GM19238 (cell line): ENCODE measurements around the gene KRTAP5-9.
"Not testable (repeated sequence)": the region's sequence is repeated elsewhere in the genome, so short reads cannot be mapped to it uniquely, and the experiment has no call there.

ENCODE experiments used
- DNase-seq: peaks from one replicate; pipeline ENCODE4 v3.0.0; 2011; ENCODE audit warnings: low spot score; ENCODE audit not compliant: insufficient read length

KRTAP5-9 gene

GRCh38 chr11:71562120-71562519, 13.9 kb downstream of the KRTAP5-9 start:
- DNase-seq, result no peak

- peak; percentile 40 for DNase-seq
Observed at GRCh38 chr11:71563406-71563805, 15.2 kb downstream of the KRTAP5-9 start.

GRCh38 chr11:71564430-71564829, 16.2 kb downstream of the KRTAP5-9 start:
- no peak for DNase-seq

GRCh38 chr11:71565263-71565662, 17.0 kb downstream of the KRTAP5-9 start, which contains the start of gene KRTAP5-10:
TSS of gene KRTAP5-10 (plus strand) at chr11:71565563. CDS start at chr11:71565588, 25 bp downstream.
- no peak for DNase-seq

- no peak for DNase-seq
Observed at GRCh38 chr11:71566081-71566620, 17.9 kb downstream of the KRTAP5-9 start.

GRCh38 chr11:71566626-71567599, 18.7 kb downstream of the KRTAP5-9 start:
- not testable (repeated sequence) for DNase-seq

GRCh38 chr11:71567633-71568032, 19.4 kb downstream of the KRTAP5-9 start:
- not testable (repeated sequence) for DNase-seq

GRCh38 chr11:71568704-71569349, 20.6 kb downstream of the KRTAP5-9 start:
- DNase-seq, result no peak

GRCh38 chr11:71571101-71571850, 23.1 kb downstream of the KRTAP5-9 start:
- not testable (repeated sequence) for DNase-seq

- DNase-seq, result no peak
Observed at GRCh38 chr11:71572811-71573210, 24.6 kb downstream of the KRTAP5-9 start.

GRCh38 chr11:71574418-71574817, 26.2 kb downstream of the KRTAP5-9 start:
- no peak for DNase-seq

- DNase-seq, result no peak
Observed at GRCh38 chr11:71575723-71576424, 27.7 kb downstream of the KRTAP5-9 start.

GRCh38 chr11:71576688-71577465, 28.7 kb downstream of the KRTAP5-9 start:
- not testable (repeated sequence) for DNase-seq

GRCh38 chr11:71577469-71578004, 29.3 kb downstream of the KRTAP5-9 start:
- no peak for DNase-seq

GRCh38 chr11:71579513-71579912, 31.3 kb downstream of the KRTAP5-9 start:
- DNase-seq, result not testable (repeated sequence)

- DNase-seq, result peak; percentile 46
Observed at GRCh38 chr11:71580057-71581003, 32.1 kb downstream of the KRTAP5-9 start.

- DNase-seq, result no peak
Observed at GRCh38 chr11:71581826-71582225, 33.6 kb downstream of the KRTAP5-9 start.

- DNase-seq, result no peak
Observed at GRCh38 chr11:71582309-71582895, 34.2 kb downstream of the KRTAP5-9 start, which contains the start of gene KRTAP5-11. TSS of gene KRTAP5-11 (minus strand) at chr11:71582875. CDS start at chr11:71582837, 38 bp downstream.
